ENCODE results near the gene KLHL26. TPM values are rescaled to one million over a fixed set of nuclear protein-coding genes. Genes with fewer than 3 reads are reported as not detected.
A peak's percentile ranks its signal among the peaks of the same experiment; 100 is the strongest.

KLHL26 gene
- total and polyA plus RNA-seq, 9 of the 15 experiments (the other 6 are each of a cell fraction or from before 2014, with no cell fraction given) = 0.13 to 13.3 (median 1.4) TPM

DNA sequence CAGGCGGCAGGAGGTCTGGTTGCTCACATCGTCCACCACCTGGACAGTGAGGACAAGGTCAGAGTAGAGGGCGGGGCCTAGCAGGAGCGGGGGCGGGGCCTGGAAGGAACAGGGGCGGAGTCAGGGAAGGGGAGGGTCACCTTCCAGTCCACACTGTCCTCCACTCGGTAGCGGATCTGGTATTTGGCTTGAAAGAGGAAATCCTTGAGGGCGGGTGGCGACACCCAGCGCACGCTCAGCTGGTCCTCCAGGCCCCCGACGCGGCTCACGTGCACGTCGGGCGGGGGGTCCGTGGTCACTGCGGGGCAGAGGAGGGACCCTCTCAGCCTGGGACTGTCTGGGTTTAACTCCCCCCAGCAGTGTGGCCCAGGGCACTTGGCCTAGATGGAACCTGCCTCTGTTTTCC, 40.1 kb upstream of the KLHL26 start (continued):
- TF ChIP-seq ZNF174 (CRISPR knock-in tag; IDR thresholded peaks at IDR 0.05) (no peak), ZNF146 (CRISPR knock-in tag; IDR thresholded peaks at IDR 0.05; ENCODE audit: unreplicated experiment) (no peak), MEF2D (tag; conservative IDR thresholded peaks at IDR 0.05; ENCODE audit: low read depth) (no peak), HNRNPUL1 (IDR thresholded peaks at IDR 0.05; ENCODE audit: low read length) (no peak), NR2F6 (CRISPR knock-in tag; IDR thresholded peaks at IDR 0.05) (no peak), SNRNP70 (optimal IDR thresholded peaks at IDR 0.05; ENCODE audit: low read depth, low read length) (no peak), HNRNPK (IDR thresholded peaks at IDR 0.05; ENCODE audit: low read depth, low read length, poor library complexity, severe bottlenecking) (no peak), POU5F1 (IDR thresholded peaks at IDR 0.05; ENCODE audit: borderline replicate concordance, low read depth, low read length, partially characterized antibody) (no peak), ZNF668 (CRISPR knock-in tag; IDR thresholded peaks at IDR 0.05) (no peak), KDM4B (IDR thresholded peaks at IDR 0.05; ENCODE audit: borderline replicate concordance in 2 of 2, low read depth in 1 of 2) (no peak), CHD4 (IDR thresholded peaks at IDR 0.05; ENCODE audit: insufficient read depth, insufficient replicate concordance, low read depth, low read length, poor library complexity, severe bottlenecking) (no peak), ZNF589 (CRISPR knock-in tag; IDR thresholded peaks at IDR 0.05; ENCODE audit: low read depth) (0 out of 2 replicates have a peak, but pooled peaks have one; percentile 14), NFATC3 (IDR thresholded peaks at IDR 0.05) (no peak), BCOR (IDR thresholded peaks at IDR 0.05) (no peak), DMBX1 (CRISPR knock-in tag; IDR thresholded peaks at IDR 0.05; ENCODE audit: borderline replicate concordance) (no peak), RB1 (IDR thresholded peaks at IDR 0.05; ENCODE audit: low read depth) (peak; percentile 51; the same call in 1 of the 2 replicates), SRSF9 (IDR thresholded peaks at IDR 0.05; ENCODE audit: borderline replicate concordance, low read depth, low read length) (no peak), SAP30 (IDR thresholded peaks at IDR 0.05; ENCODE audit: borderline replicate concordance, insufficient read depth, low read depth, low read length, poor library complexity, severe bottlenecking) (no peak), SMARCC2 (IDR thresholded peaks at IDR 0.05; ENCODE audit: low read depth) (no peak)
- TF ChIP-seq, protein P1, sequence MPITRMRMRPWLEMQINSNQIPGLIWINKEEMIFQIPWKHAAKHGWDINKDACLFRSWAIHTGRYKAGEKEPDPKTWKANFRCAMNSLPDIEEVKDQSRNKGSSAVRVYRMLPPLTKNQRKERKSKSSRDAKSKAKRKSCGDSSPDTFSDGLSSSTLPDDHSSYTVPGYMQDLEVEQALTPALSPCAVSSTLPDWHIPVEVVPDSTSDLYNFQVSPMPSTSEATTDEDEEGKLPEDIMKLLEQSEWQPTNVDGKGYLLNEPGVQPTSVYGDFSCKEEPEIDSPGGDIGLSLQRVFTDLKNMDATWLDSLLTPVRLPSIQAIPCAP (CRISPR knock-in tag; IDR thresholded peaks at IDR 0.05; ENCODE audit: borderline replicate concordance) = no peak
- TF ChIP-seq, protein P2, sequence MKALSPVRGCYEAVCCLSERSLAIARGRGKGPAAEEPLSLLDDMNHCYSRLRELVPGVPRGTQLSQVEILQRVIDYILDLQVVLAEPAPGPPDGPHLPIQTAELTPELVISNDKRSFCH (CRISPR knock-in tag; IDR thresholded peaks at IDR 0.05) = no peak
- TF ChIP-seq, protein P2 (tag; IDR thresholded peaks at IDR 0.05) = no peak
- TF ChIP-seq, protein P3, sequence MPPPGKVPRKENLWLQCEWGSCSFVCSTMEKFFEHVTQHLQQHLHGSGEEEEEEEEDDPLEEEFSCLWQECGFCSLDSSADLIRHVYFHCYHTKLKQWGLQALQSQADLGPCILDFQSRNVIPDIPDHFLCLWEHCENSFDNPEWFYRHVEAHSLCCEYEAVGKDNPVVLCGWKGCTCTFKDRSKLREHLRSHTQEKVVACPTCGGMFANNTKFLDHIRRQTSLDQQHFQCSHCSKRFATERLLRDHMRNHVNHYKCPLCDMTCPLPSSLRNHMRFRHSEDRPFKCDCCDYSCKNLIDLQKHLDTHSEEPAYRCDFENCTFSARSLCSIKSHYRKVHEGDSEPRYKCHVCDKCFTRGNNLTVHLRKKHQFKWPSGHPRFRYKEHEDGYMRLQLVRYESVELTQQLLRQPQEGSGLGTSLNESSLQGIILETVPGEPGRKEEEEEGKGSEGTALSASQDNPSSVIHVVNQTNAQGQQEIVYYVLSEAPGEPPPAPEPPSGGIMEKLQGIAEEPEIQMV (tag; conservative IDR thresholded peaks at IDR 0.05; ENCODE audit: low read depth) = peak; percentile 56; the same call in 1 of the 2 replicates
- TF ChIP-seq, protein P4, sequence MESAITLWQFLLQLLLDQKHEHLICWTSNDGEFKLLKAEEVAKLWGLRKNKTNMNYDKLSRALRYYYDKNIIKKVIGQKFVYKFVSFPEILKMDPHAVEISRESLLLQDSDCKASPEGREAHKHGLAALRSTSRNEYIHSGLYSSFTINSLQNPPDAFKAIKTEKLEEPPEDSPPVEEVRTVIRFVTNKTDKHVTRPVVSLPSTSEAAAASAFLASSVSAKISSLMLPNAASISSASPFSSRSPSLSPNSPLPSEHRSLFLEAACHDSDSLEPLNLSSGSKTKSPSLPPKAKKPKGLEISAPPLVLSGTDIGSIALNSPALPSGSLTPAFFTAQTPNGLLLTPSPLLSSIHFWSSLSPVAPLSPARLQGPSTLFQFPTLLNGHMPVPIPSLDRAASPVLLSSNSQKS (CRISPR knock-in tag; IDR thresholded peaks at IDR 0.05) = no peak
- TF ChIP-seq, protein P5, sequence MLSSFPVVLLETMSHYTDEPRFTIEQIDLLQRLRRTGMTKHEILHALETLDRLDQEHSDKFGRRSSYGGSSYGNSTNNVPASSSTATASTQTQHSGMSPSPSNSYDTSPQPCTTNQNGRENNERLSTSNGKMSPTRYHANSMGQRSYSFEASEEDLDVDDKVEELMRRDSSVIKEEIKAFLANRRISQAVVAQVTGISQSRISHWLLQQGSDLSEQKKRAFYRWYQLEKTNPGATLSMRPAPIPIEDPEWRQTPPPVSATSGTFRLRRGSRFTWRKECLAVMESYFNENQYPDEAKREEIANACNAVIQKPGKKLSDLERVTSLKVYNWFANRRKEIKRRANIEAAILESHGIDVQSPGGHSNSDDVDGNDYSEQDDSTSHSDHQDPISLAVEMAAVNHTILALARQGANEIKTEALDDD (IDR thresholded peaks at IDR 0.05) = no peak
